Measurements from ENCODE around the gene NFATC2.

GRCh38 chr20:51542571-51543421, at the start of gene NFATC2:
- TF ChIP-seq EP300 (IDR thresholded peaks at IDR 0.05; ENCODE audit: borderline replicate concordance): no peak
- TF ChIP-seq ZBTB7A (IDR thresholded peaks at IDR 0.05; ENCODE audit: low read depth): peak; percentile 74
- peak; percentile 15; the same call in 1 of the 2 replicates for TF ChIP-seq TCF12 (IDR thresholded peaks at IDR 0.05; ENCODE audit: low read depth)
- TF ChIP-seq CREB1 (IDR thresholded peaks at IDR 0.05; ENCODE audit: low read depth): no peak
- TF ChIP-seq FOXM1 (IDR thresholded peaks at IDR 0.05; ENCODE audit: borderline replicate concordance, low read depth): no peak
- no peak for TF ChIP-seq REST (IDR thresholded peaks at IDR 0.05; ENCODE audit: low read depth)
- TF ChIP-seq MAX (IDR thresholded peaks at IDR 0.05): peak; percentile 91
